DND-41 (cell line): ENCODE measurements around the gene TOP3A.

ENCODE experiments used
- EZH2 ChIP-seq: IDR thresholded peaks from 3 replicates; pipeline ENCODE4 v1.6.1; 2012; ENCODE audit warnings: borderline replicate concordance, low read depth, mild to moderate bottlenecking, moderate library complexity, low read length, inconsistent platforms; ENCODE audit not compliant: severe bottlenecking
- TF ChIP-seq, protein P1 (sequence below): IDR thresholded peaks from 2 replicates; pipeline ENCODE4 v1.5.1; 2012; ENCODE audit warnings: borderline replicate concordance, low read length, moderate library complexity, mild to moderate bottlenecking; ENCODE audit not compliant: poor library complexity, severe bottlenecking; ENCODE audit errors: extremely low read depth

DNA sequence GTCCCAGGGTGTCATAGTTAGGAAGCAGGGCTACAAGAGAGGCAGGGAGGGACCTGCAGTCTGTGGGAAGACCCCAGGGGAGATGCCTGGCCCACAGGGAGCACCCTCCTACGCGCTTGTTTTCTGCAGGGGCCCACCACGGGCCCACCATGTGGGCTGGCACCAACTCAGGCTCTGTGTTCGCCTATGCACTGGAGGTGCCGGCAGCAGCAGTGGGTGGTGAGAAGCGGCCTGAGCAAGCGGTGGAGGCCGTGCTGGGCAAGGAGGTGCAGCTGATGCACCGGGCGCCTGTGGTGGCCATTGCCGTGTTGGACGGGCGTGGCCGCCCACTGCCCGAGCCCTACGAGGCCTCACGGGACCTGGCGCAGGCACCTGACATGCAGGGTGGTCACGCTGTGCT is 74.3 kb downstream of the TOP3A start:
- TF ChIP-seq, protein P1, sequence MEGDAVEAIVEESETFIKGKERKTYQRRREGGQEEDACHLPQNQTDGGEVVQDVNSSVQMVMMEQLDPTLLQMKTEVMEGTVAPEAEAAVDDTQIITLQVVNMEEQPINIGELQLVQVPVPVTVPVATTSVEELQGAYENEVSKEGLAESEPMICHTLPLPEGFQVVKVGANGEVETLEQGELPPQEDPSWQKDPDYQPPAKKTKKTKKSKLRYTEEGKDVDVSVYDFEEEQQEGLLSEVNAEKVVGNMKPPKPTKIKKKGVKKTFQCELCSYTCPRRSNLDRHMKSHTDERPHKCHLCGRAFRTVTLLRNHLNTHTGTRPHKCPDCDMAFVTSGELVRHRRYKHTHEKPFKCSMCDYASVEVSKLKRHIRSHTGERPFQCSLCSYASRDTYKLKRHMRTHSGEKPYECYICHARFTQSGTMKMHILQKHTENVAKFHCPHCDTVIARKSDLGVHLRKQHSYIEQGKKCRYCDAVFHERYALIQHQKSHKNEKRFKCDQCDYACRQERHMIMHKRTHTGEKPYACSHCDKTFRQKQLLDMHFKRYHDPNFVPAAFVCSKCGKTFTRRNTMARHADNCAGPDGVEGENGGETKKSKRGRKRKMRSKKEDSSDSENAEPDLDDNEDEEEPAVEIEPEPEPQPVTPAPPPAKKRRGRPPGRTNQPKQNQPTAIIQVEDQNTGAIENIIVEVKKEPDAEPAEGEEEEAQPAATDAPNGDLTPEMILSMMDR: no peak
- TF ChIP-seq EZH2: no peak
